PC-9 (cell line): ENCODE measurements around the gene NCAM2.

Experiments
- EZH2 ChIP-seq: fragments of 200-600 bp; sonication (generic); IDR thresholded peaks from 2 replicates; pipeline ENCODE4 v1.8.0; 2017; ENCODE audit warnings: antibody characterized with exemption, low read depth
- TF ChIP-seq, protein P1 (sequence below): fragments of 200-600 bp; sonication (generic); conservative IDR thresholded peaks from 2 replicates; pipeline ENCODE4 v1.6.1; 2017; ENCODE audit warnings: mixed run types, antibody characterized with exemption, mild to moderate bottlenecking, moderate library complexity

DNA sequence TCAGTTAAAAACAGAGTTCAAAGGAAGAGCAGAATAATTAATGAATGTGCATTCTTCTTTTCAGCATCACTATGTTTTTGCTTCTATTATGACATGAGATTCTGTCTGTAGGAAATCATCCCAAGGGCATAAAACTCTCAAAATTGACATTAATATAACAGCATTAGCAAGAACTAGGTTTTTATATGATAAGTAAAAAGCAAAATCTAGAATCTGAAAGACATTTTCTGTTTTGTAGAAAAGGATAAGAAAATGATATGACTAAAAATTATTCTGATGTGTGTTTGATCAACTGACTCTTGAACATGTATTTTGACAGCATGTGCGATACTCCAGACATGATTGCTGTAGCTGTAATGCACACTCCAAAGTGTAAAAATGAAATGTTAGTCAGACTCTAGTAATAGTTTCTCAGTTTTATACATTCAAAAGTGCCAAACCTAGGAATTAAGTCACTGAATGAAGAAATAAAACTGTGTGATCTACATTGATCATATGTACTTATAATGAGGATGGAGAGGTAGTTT lies 197.3 kb downstream of the NCAM2 start:
- TF ChIP-seq, protein P1, sequence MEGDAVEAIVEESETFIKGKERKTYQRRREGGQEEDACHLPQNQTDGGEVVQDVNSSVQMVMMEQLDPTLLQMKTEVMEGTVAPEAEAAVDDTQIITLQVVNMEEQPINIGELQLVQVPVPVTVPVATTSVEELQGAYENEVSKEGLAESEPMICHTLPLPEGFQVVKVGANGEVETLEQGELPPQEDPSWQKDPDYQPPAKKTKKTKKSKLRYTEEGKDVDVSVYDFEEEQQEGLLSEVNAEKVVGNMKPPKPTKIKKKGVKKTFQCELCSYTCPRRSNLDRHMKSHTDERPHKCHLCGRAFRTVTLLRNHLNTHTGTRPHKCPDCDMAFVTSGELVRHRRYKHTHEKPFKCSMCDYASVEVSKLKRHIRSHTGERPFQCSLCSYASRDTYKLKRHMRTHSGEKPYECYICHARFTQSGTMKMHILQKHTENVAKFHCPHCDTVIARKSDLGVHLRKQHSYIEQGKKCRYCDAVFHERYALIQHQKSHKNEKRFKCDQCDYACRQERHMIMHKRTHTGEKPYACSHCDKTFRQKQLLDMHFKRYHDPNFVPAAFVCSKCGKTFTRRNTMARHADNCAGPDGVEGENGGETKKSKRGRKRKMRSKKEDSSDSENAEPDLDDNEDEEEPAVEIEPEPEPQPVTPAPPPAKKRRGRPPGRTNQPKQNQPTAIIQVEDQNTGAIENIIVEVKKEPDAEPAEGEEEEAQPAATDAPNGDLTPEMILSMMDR, result no peak
- no peak for TF ChIP-seq EZH2
